Endodermal cell (in vitro differentiated cells): ENCODE measurements around the gene PDILT. TPM values are rescaled to one million over a fixed set of nuclear protein-coding genes. Genes with fewer than 3 reads are reported as not detected.

Experiments used
- DNase-seq: peaks from one replicate; pipeline ENCODE4 v3.0.0-alpha.2; 2017
- H3K27ac ChIP-seq: 2 replicates; pipeline ENCODE4 v1.5.1; 2013; ENCODE audit warnings: mild to moderate bottlenecking, low read depth, low read length, moderate library complexity
- H3K27me3 ChIP-seq: 2 replicates; pipeline ENCODE4 v1.6.1; 2013; ENCODE audit warnings: mild to moderate bottlenecking, low read length, moderate library complexity; ENCODE audit not compliant: insufficient read depth, control insufficient read depth, poor library complexity, severe bottlenecking
- H3K36me3 ChIP-seq: 2 replicates; pipeline ENCODE4 v1.7.0; 2013; ENCODE audit warnings: mild to moderate bottlenecking, low read length, moderate library complexity; ENCODE audit not compliant: control insufficient read depth, insufficient read depth
- H3K4me1 ChIP-seq: one replicate; pipeline ENCODE4 v1.7.0; 2013; ENCODE audit warnings: low read length; ENCODE audit not compliant: control insufficient read depth, insufficient read depth
- H3K4me3 ChIP-seq: 2 replicates; pipeline ENCODE4 v1.5.1; 2013; ENCODE audit warnings: mild to moderate bottlenecking, low read length, moderate library complexity
- H3K9ac ChIP-seq: 2 replicates; pipeline ENCODE4 v1.6.1; 2013; ENCODE audit warnings: mild to moderate bottlenecking, low read length, moderate library complexity; ENCODE audit not compliant: poor library complexity, severe bottlenecking; ENCODE audit errors: extremely low read depth
- H3K9me3 ChIP-seq: 2 replicates; pipeline ENCODE4 v1.6.1; 2013; ENCODE audit warnings: mild to moderate bottlenecking, low read length, moderate library complexity; ENCODE audit not compliant: control insufficient read depth
- H3K27ac Mint-ChIP-seq: 2 replicates; pipeline ENCODE4 v1.8.0; 2020; ENCODE audit warnings: mixed read lengths
- H3K27me3 Mint-ChIP-seq: 2 replicates; pipeline ENCODE4 v1.8.0; 2021; ENCODE audit warnings: mild to moderate bottlenecking, mixed read lengths; ENCODE audit not compliant: insufficient read depth
- H3K36me3 Mint-ChIP-seq: 2 replicates; pipeline ENCODE4 v1.8.0; 2020; ENCODE audit warnings: low read depth, mixed read lengths
- H3K4me1 Mint-ChIP-seq: 2 replicates; pipeline ENCODE4 v1.8.0; 2020; ENCODE audit warnings: mixed read lengths
- H3K4me3 Mint-ChIP-seq: 2 replicates; pipeline ENCODE4 v1.8.0; 2020; ENCODE audit warnings: mild to moderate bottlenecking, moderate library complexity, mixed read lengths
- H3K9me3 Mint-ChIP-seq: 2 replicates; pipeline ENCODE4 v1.8.0; 2020; ENCODE audit warnings: mild to moderate bottlenecking, mixed read lengths
- WGBS, 2 experiments: methylation state at CpG; one replicate each; pipeline versions ENCODE4 v1.1.5 to v1.1.7; 2013; ENCODE audit warnings: missing lambda C conversion rate in 2 of 2, mixed read lengths in 1 of 2; ENCODE audit not compliant: insufficient coverage in 1 of 2, insufficient read length in 1 of 2; 5-methylcytosine and 5-hydroxymethylcytosine counted together
- total RNA-seq, 2 donors: library from RNA; stranded (reverse); fragmentation: NEBNext Ultra II Directional in 1 of 2; extraction: Animal tissue kit (Norgen Biotek cat#: 25700) in 1 of 2; gene quantifications; 2 replicates in 1 of 2; 3 replicates in 1 of 2; pipeline ENCODE4 v1.2.1, GENCODE V29; 2021
- TF ChIP-seq, protein P1 (sequence below): fragments of 200-600 bp; sonication (generic); conservative IDR thresholded peaks from 2 replicates; pipeline ENCODE4 v1.5.0; 2021; ENCODE audit warnings: antibody characterized with exemption, mild to moderate bottlenecking

Gene PDILT
- total RNA-seq, 2 donors from 2014 or later: not detected

DNA sequence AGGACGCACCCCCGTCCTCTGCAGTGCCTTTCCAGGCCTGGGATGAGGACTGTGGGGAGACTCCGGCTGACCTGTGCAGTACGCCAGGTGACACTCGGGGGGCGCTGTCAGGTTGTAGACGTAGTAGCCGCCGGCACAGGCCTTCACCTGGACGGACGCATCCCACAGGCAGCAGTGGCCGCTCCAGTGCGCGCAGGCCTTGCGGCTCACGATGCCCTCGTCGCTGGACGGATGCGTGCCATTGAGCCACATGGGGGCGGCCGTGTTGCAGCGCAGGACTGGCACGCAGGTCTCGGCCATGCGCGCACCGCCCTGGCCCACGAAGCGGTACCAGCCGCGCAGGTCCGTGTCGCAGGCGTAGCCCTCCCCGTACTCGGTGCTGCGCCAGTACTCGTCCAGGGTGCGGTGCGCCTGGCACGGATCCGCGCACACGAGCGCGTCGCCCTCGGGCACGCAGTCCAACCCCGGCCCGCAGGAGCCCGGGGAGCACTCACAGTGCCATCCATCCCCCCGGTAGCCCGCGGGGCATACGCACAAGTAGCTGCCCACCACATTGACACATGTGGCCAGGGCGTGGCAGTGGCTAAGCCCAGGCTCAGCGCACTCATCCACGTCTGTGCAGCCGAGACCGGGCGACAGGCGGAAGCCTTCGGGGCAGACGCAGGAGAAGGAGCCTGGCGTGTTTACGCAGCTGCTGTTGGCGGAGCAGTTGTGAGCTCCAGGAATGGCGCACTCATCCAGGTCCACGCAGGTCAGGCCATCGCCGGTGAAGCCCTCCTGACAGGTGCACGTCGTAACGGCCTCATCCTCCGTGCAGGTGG, 56.0 kb downstream of the PDILT start:
- Histone ChIP-seq H3K9me3 (no peaks in the 10 kb centered on the region), H3K9ac (no peak overlapping the region), H3K4me1 (no peaks in the 10 kb centered on the region), H3K36me3 (no peaks in the 10 kb centered on the region), H3K27ac (no peak overlapping the region), H3K27me3 (no peaks in the 10 kb centered on the region), H3K4me3 (no peak overlapping the region)
- Mint-ChIP-seq H3K4me1 (peaks cover 2% of the 10 kb centered on the region), H3K27ac (no peak overlapping the region), H3K9me3 (no peaks in the 10 kb centered on the region), H3K36me3 (no peaks in the 10 kb centered on the region), H3K27me3 (peaks cover 6% of the 10 kb centered on the region), H3K4me3 (no peak overlapping the region)
- TF ChIP-seq, protein P1, sequence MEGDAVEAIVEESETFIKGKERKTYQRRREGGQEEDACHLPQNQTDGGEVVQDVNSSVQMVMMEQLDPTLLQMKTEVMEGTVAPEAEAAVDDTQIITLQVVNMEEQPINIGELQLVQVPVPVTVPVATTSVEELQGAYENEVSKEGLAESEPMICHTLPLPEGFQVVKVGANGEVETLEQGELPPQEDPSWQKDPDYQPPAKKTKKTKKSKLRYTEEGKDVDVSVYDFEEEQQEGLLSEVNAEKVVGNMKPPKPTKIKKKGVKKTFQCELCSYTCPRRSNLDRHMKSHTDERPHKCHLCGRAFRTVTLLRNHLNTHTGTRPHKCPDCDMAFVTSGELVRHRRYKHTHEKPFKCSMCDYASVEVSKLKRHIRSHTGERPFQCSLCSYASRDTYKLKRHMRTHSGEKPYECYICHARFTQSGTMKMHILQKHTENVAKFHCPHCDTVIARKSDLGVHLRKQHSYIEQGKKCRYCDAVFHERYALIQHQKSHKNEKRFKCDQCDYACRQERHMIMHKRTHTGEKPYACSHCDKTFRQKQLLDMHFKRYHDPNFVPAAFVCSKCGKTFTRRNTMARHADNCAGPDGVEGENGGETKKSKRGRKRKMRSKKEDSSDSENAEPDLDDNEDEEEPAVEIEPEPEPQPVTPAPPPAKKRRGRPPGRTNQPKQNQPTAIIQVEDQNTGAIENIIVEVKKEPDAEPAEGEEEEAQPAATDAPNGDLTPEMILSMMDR: peak; percentile 75
- 94 to 95% methylated on average over 59 to 77 of the region's 77 CpGs for WGBS, 2 experiments
- DNase-seq: peak; percentile 92

DNA sequence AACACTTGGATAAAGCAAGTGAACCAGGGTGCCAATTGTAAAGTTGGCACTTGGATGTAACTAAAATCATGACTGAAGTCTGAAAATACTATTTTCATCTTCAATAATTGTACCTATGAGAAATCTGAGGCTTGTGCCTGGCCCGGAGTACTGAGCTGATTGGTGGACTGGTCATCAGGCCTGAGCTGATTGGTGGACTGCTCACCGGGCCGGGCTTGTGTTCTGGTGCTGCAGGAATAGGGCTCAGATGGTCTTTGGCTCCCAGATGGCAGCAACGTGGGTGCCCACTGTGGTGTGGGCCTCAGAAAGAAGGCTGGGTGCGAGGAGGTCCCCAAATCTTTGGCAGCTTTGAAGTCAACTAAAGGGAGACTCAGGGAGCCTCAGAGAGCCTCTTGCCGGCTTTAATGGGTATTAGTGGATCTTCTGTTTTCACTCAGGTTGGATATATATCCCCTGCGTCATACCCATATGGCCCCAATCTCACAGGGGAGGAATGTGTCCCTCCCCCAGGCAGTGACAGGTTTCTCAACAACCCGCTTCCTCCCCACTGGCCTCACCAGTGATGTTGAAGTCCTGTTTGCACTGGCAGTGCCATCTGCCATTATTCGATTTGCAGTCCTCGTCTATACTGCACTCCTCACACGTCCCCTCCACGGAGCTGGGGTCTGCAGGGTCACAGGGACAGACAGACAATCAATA, 56.7 kb downstream of the PDILT start:
- peak; percentile 53 for DNase-seq
- WGBS, 2 experiments: 83 to 88% methylated on average over 7 to 12 of the region's 12 CpGs
- no peak overlapping the region for H3K27ac Mint-ChIP-seq

DNA sequence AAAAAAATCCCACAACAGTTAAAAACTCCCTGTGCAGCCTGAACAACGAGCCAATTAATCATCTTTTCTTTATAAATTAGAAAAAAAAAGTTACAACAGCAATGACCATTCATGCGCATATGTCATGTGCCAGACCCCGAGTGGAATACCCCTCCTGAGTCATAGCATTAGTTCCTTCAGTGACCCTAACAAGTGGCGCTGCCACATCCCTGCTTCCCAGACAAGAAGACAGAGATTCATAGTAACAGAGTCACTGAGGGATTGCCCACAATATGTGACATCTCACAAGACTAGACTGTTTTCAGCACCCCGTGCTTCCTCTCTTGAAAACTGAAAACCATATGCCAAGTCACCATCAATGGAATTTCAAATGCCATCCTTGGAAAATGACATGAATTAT, 59.9 kb downstream of the PDILT start:
- H3K27ac Mint-ChIP-seq: no peak overlapping the region
- no peak for DNase-seq
- Histone ChIP-seq H3K36me3 (no peaks in the 10 kb centered on the region), H3K4me1 (no peaks in the 10 kb centered on the region), H3K4me3 (no peak overlapping the region), H3K9me3 (no peaks in the 10 kb centered on the region), H3K9ac (no peak overlapping the region), H3K27me3 (no peaks in the 10 kb centered on the region), H3K27ac (no peak overlapping the region)
- H3K4me1 Mint-ChIP-seq: no peaks in the 10 kb centered on the region
- H3K27me3 Mint-ChIP-seq: peaks cover 6% of the 10 kb centered on the region
- H3K9me3 Mint-ChIP-seq: no peaks in the 10 kb centered on the region
- TF ChIP-seq, protein P1: no peak
- WGBS, 2 experiments: 92% methylated on average over 4 to 5 of the region's 5 CpGs
- no peaks in the 10 kb centered on the region for H3K36me3 Mint-ChIP-seq
- H3K4me3 Mint-ChIP-seq: no peak overlapping the region

More for the DNA sequence above, 56.7 kb downstream of the PDILT start:
- Histone ChIP-seq H3K4me3 (no peak overlapping the region), H3K9ac (no peak overlapping the region), H3K27me3 (no peaks in the 10 kb centered on the region), H3K9me3 (no peaks in the 10 kb centered on the region), H3K36me3 (no peaks in the 10 kb centered on the region), H3K27ac (no peak overlapping the region), H3K4me1 (no peaks in the 10 kb centered on the region)
- H3K36me3 Mint-ChIP-seq: no peaks in the 10 kb centered on the region
- H3K9me3 Mint-ChIP-seq: no peaks in the 10 kb centered on the region
- TF ChIP-seq, protein P1: no peak
- H3K4me1 Mint-ChIP-seq: no peaks in the 10 kb centered on the region
- H3K27me3 Mint-ChIP-seq: peaks cover 6% of the 10 kb centered on the region
- no peak overlapping the region for H3K4me3 Mint-ChIP-seq
